ENCODE data around the gene ITGB2. TPM values are rescaled to one million over a fixed set of nuclear protein-coding genes. Genes with fewer than 3 reads are reported as not detected.

Gene ITGB2
- total RNA-seq, 1 donor from 2014 or later: not detected

GRCh38 chr21:44872649-44873355 lies 47.9 kb downstream of the ITGB2 start:
- TF ChIP-seq EZH2phosphoT487 (IDR thresholded peaks at IDR 0.05): no peak
- no peak for TF ChIP-seq EZH2 (IDR thresholded peaks at IDR 0.05)
- TF ChIP-seq CTCF (IDR thresholded peaks at IDR 0.05): no peak
- peaks cover 42% of the 10 kb centered on the region for H3K4me1 Mint-ChIP-seq
- Histone ChIP-seq H3K9me3 (ENCODE audit: low read depth) (no peaks in the 10 kb centered on the region), H3K36me3 (no peaks in the 10 kb centered on the region), H3K4me1 (peaks cover 11% of the 10 kb centered on the region), H4K20me1 (ENCODE audit: low read depth) (peaks cover 53% of the 10 kb centered on the region), H3K4me2 (peak overlapping the region; percentile 88), H3K79me2 (ENCODE audit: low read depth) (peaks cover 54% of the 10 kb centered on the region), H3K27me3 (peaks cover 39% of the 10 kb centered on the region), H3K9ac (peak overlapping the region; percentile 73), H3K4me3 (peak overlapping the region; percentile 67), H3F3A (ENCODE audit: low read depth) (peaks cover 16% of the 10 kb centered on the region), H2AFZ (replicated peaks) (no peak overlapping the region), H3K27ac (no peak overlapping the region)
- H3K36me3 Mint-ChIP-seq: peaks cover 11% of the 10 kb centered on the region
- peaks cover 28% of the 10 kb centered on the region for H3K27me3 Mint-ChIP-seq (ENCODE audit: insufficient read depth, low read depth)
- peak overlapping the region; percentile 96 for H3K27ac Mint-ChIP-seq
- DNase-seq (ENCODE audit: low spot score): peak; percentile 79
- no peaks in the 10 kb centered on the region for H3K9me3 Mint-ChIP-seq
- peak overlapping the region; percentile 98 for H3K4me3 Mint-ChIP-seq

GRCh38 chr21:44872323-44872648 lies 48.4 kb downstream of the ITGB2 start:
- Histone ChIP-seq H3K79me2 (ENCODE audit: low read depth) (peaks cover 59% of the 10 kb centered on the region), H3K27me3 (peaks cover 35% of the 10 kb centered on the region), H3K4me3 (peak overlapping the region; percentile 67), H3K36me3 (no peaks in the 10 kb centered on the region), H2AFZ (replicated peaks) (no peak overlapping the region), H3K4me2 (peak overlapping the region; percentile 88), H4K20me1 (ENCODE audit: low read depth) (peaks cover 58% of the 10 kb centered on the region), H3K9ac (peak overlapping the region; percentile 73), H3K9me3 (ENCODE audit: low read depth) (no peaks in the 10 kb centered on the region), H3K27ac (no peak overlapping the region), H3K4me1 (peaks cover 11% of the 10 kb centered on the region), H3F3A (ENCODE audit: low read depth) (peaks cover 16% of the 10 kb centered on the region)
- Mint-ChIP-seq H3K27me3 (ENCODE audit: insufficient read depth, low read depth) (peaks cover 28% of the 10 kb centered on the region), H3K9me3 (no peaks in the 10 kb centered on the region), H3K36me3 (peaks cover 14% of the 10 kb centered on the region), H3K27ac (peak overlapping the region; percentile 96), H3K4me1 (peaks cover 46% of the 10 kb centered on the region), H3K4me3 (peak overlapping the region; percentile 98)
- no peak for DNase-seq (ENCODE audit: low spot score)
- TF ChIP-seq EZH2phosphoT487 (IDR thresholded peaks at IDR 0.05): no peak
- TF ChIP-seq EZH2 (IDR thresholded peaks at IDR 0.05): no peak
- no peak for TF ChIP-seq CTCF (IDR thresholded peaks at IDR 0.05)

DNA sequence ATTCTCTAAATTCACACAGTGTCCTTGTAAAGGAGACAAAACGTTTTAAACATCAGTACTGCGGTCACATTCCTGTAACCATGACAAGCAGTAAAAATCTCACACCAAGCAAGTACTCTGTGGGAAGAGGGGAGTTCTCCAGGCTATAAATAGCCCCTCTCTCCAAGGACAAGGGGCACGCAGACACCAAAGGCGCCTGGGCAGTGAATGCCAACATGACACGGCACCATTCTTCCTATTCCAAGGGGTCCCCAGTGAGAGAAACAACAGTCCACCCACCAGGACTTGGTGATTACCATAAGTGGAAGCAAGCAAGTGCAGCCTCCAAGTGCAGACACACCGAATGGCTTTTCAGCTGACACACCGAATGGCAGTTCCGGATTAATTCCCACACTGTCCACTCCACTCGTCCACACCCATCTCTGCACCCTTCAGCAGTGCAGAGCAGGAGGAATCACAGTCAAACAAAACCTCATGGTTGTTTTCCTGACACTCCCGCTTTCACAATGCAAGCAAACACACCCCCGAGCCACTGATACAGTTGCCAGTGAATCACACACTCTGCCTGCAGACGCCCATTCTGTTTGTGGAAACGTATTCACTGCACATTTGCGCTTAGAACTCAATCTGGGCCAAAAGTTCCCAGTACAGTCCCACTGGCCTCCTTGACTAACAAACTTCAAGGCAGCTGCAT lies 49.0 kb downstream of the ITGB2 start:
- H3K27me3 ChIP-seq: peaks cover 29% of the 10 kb centered on the region
- H4K20me1 ChIP-seq (ENCODE audit: low read depth): peaks cover 64% of the 10 kb centered on the region
- peak overlapping the region; percentile 67 for H3K4me3 ChIP-seq
- H3K27ac Mint-ChIP-seq: peak overlapping the region; percentile 93
- peaks cover 65% of the 10 kb centered on the region for H3K79me2 ChIP-seq (ENCODE audit: low read depth)
- H2AFZ ChIP-seq (replicated peaks): no peak overlapping the region
- no peaks in the 10 kb centered on the region for H3K36me3 ChIP-seq
- peak overlapping the region; percentile 88 for H3K4me2 ChIP-seq
- no peaks in the 10 kb centered on the region for H3K9me3 Mint-ChIP-seq
- peaks cover 52% of the 10 kb centered on the region for H3K4me1 Mint-ChIP-seq
- H3K4me1 ChIP-seq: peaks cover 11% of the 10 kb centered on the region
- H3K4me3 Mint-ChIP-seq: peak overlapping the region; percentile 98
- H3K27me3 Mint-ChIP-seq (ENCODE audit: insufficient read depth, low read depth): peaks cover 30% of the 10 kb centered on the region
- TF ChIP-seq EZH2phosphoT487 (IDR thresholded peaks at IDR 0.05) (no peak), EZH2 (IDR thresholded peaks at IDR 0.05) (no peak), CTCF (IDR thresholded peaks at IDR 0.05) (no peak)
- H3K36me3 Mint-ChIP-seq: peaks cover 15% of the 10 kb centered on the region
- H3K9me3 ChIP-seq (ENCODE audit: low read depth): no peaks in the 10 kb centered on the region
- no peak overlapping the region for H3K27ac ChIP-seq
- DNase-seq (ENCODE audit: low spot score): no peak
- no peak overlapping the region for H3K9ac ChIP-seq
- peaks cover 16% of the 10 kb centered on the region for H3F3A ChIP-seq (ENCODE audit: low read depth)

All from neural progenitor cell (in vitro differentiated cells).